Adrenal gland (tissue), 12 donors: ENCODE measurements around the gene YPEL2. TPM values are rescaled to one million over a fixed set of nuclear protein-coding genes. Genes with fewer than 3 reads are reported as not detected.

Experiments
- DNase-seq, 7 donors: peaks; one replicate each; pipeline ENCODE4 v3.0.0-alpha.2; 2019 to 2020
- H3K27ac ChIP-seq, 5 donors: fragments of 200-600 bp; sonication (generic) in 4 of 5; 1 replicate in 3 of 5; 2 replicates in 2 of 5; pipeline versions ENCODE4 v1.5.1 to v1.8.0; 2016 to 2020; ENCODE audit warnings: mild to moderate bottlenecking in 1 of 5
- H3K27me3 ChIP-seq: fragments of 200-600 bp; 2 replicates; pipeline ENCODE4 v1.8.0; 2021
- H3K36me3 ChIP-seq, 2 donors: fragments of 200-600 bp; replicated peaks in 1 of 2; 1 replicate in 1 of 2; 2 replicates in 1 of 2; pipeline versions ENCODE4 v1.5.1 to v1.8.0; 2018 to 2022
- H3K4me1 ChIP-seq, 2 donors: fragments of 200-600 bp; replicated peaks in 1 of 2; 1 replicate in 1 of 2; 2 replicates in 1 of 2; pipeline versions ENCODE4 v1.5.1 to v1.8.0; 2018 to 2021
- H3K4me3 ChIP-seq, 4 donors: fragments of 200-600 bp; sonication (generic) in 3 of 4; one replicate each; pipeline ENCODE4 v1.5.1; 2016 to 2018
- H3K9me3 ChIP-seq, 3 donors: fragments of 200-600 bp; sonication (generic) in 1 of 3; replicated peaks in 1 of 3; 1 replicate in 2 of 3; 2 replicates in 1 of 3; pipeline versions ENCODE4 v1.5.1 to v1.8.0; 2016 to 2021
- CTCF ChIP-seq, 6 experiments: fragments of 450-650 bp in 4 of 6; fragments of 200-600 bp in 2 of 6; sonication (generic) in 1 of 6; IDR thresholded peaks; 1 replicate in 5 of 6; 2 replicates in 1 of 6; pipeline versions ENCODE4 v1.5.1 to v1.8.0; 2016 to 2021; ENCODE audit warnings: antibody characterized with exemption in 6 of 6, mild to moderate bottlenecking in 2 of 6, moderate library complexity in 1 of 6
- POLR2A ChIP-seq, 2 donors: fragments of 450-650 bp; IDR thresholded peaks; one replicate each; pipeline ENCODE4 v1.6.1; 2017; ENCODE audit warnings: antibody characterized with exemption in 2 of 2, mild to moderate bottlenecking in 2 of 2, moderate library complexity in 1 of 2
- WGBS, 4 donors: extraction: QIAGEN DNeasy Blood & Tissue Kit in 2 of 4; methylation state at CpG; one replicate each; pipeline versions ENCODE4 v1.1.5 to v1.1.7; 2013 to 2017; 5-methylcytosine and 5-hydroxymethylcytosine counted together
- intact Hi-C, 2 donors: fragments of 100-400 bp; cut with DNase I; formaldehyde crosslinking; loops; one replicate each; pipeline versions ENCODE4 v1.14.1 to v1.15.0; 2022 to 2023
- polyA plus RNA-seq, 3 donors: library from polyadenylated mRNA; stranded (reverse); fragments of 200-250 nt in 2 of 3; fragments of 350-450 nt in 1 of 3; fragmentation: Illumina TruSeq in 1 of 3; extraction: RNeasy Lipid Tissue Mini Kit (QIAGEN cat#74804) in 1 of 3; gene quantifications; one replicate each; pipeline ENCODE4 v1.2.3, GENCODE V29; 2013 to 2014
- total RNA-seq, 9 donors: library from RNA; depleted of rRNA in 4 of 9; stranded (reverse); fragments of >200 nt in 4 of 9; fragments of 120-200 nt in 1 of 9; fragmentation: NEBNext Ultra II Directional in 1 of 9; extraction: Animal tissue kit (Norgen Biotek cat#: 25700) in 1 of 9; gene quantifications; one replicate each; pipeline versions ENCODE4 v1.1.0 to v1.2.4, GENCODE V29; 2013 to 2023
- donor health status: healthy with polysubstance abuse.
- donor health status: Bipolar disorder and iron deficiency.
- donor health status: DM: yes; HTN: yes; CAD: no.
- donor health status: DM: no; HTN: no; CAD: no.
- donor health status: DM: no; HTN: no; CAD: no.
- donor health status: DM: yes; HTN: yes; CAD: no.

The YPEL2 gene
- total and polyA plus RNA-seq, 12 donors: 5.8 to 33.5 (median 18.3) TPM

- WGBS, 4 donors: 83 to 90% (median 86%) methylated on average over 7 of the region's 7 CpGs
- H3K9me3 ChIP-seq: no peaks in the 10 kb centered on the region
- intact Hi-C loops: loop anchor here in 1 of 2 donors (5.0 kb wide), 1 partner anchor 36 kb away; the partner anchor contains the start of gene YPEL2
Measured at GRCh38 chr17:59368218-59368857, 36.9 kb downstream of the YPEL2 start.

GRCh38 chr17:59369031-59369975 is 37.8 kb downstream of the YPEL2 start:
- DNase-seq: no peak
- intact Hi-C loops: loop anchor here in 1 of 2 donors (5.0 kb wide), 1 partner anchor 37 kb away; the partner anchor contains the start of gene YPEL2
- no peaks in the 10 kb centered on the region for H3K36me3 ChIP-seq
- H3K4me3 ChIP-seq: no peak overlapping the region
- no peaks in the 10 kb centered on the region for H3K27me3 ChIP-seq
- H3K27ac ChIP-seq: peak overlapping the region in 2 of 5 donors; percentile 47 to 60
- H3K4me1 ChIP-seq: peaks cover 70 to 97% of the 10 kb centered on the region in 2 donors
- no peaks in the 10 kb centered on the region for H3K9me3 ChIP-seq
- 85 to 91% (median 88%) methylated on average over 9 of the region's 9 CpGs for WGBS, 4 donors
- TF ChIP-seq CTCF (IDR thresholded peaks at IDR 0.05): no peak
- no peak for TF ChIP-seq POLR2A (IDR thresholded peaks at IDR 0.05)

More at GRCh38 chr17:59368218-59368857, 36.9 kb downstream of the YPEL2 start:
- H3K36me3 ChIP-seq: no peaks in the 10 kb centered on the region
- H3K4me1 ChIP-seq: peaks cover 60 to 87% of the 10 kb centered on the region in 2 donors
- H3K27me3 ChIP-seq: no peaks in the 10 kb centered on the region
- no peak for TF ChIP-seq CTCF (IDR thresholded peaks at IDR 0.05)
- TF ChIP-seq POLR2A (IDR thresholded peaks at IDR 0.05): no peak
- DNase-seq: no peak
- peak overlapping the region in 2 of 5 donors; percentile 47 to 84 for H3K27ac ChIP-seq
- H3K4me3 ChIP-seq: no peak overlapping the region

- intact Hi-C loops: no loop called here
- TF ChIP-seq POLR2A (IDR thresholded peaks at IDR 0.05): no peak
- no peak for TF ChIP-seq CTCF (IDR thresholded peaks at IDR 0.05)
- Histone ChIP-seq H3K9me3 (no peaks in the 10 kb centered on the region), H3K27me3 (no peaks in the 10 kb centered on the region), H3K27ac (peak overlapping the region in 4 of 5 donors; percentile 54 to 89 (median 81)), H3K36me3 (no peaks in the 10 kb centered on the region), H3K4me1 (peaks cover 57 to 98% of the 10 kb centered on the region in 2 donors), H3K4me3 (no peak overlapping the region)
- WGBS, 4 donors: 64 to 69% (median 66%) methylated on average over 10 of the region's 10 CpGs
- no peak for DNase-seq
Measured at GRCh38 chr17:59370593-59371299, 39.3 kb downstream of the YPEL2 start.
